Coronary artery (tissue), 2 donors: ENCODE measurements around the gene SEPTIN3.
"Not testable (repeated sequence)": the region's sequence is repeated elsewhere in the genome, so short reads cannot be mapped to it uniquely, and the experiment has no call there.

ENCODE experiments used
- DNase-seq: peaks from one replicate; pipeline ENCODE4 v3.0.0-alpha.2; 2017; ENCODE audit warnings: low spot score
- H3K27ac ChIP-seq, 2 donors: fragments of 200-600 bp; sonication (generic); one replicate each; pipeline ENCODE4 v1.5.1; 2016 to 2019
- H3K4me3 ChIP-seq: fragments of 200-600 bp; sonication (generic); 2 replicates; pipeline ENCODE4 v1.5.1; 2016; ENCODE audit warnings: mild to moderate bottlenecking, moderate library complexity
- TF ChIP-seq, protein P1 (sequence below): fragments of 200-600 bp; sonication (generic); IDR thresholded peaks from one replicate; pipeline ENCODE4 v1.5.1; 2019; ENCODE audit warnings: antibody characterized with exemption

The SEPTIN3 gene

DNA sequence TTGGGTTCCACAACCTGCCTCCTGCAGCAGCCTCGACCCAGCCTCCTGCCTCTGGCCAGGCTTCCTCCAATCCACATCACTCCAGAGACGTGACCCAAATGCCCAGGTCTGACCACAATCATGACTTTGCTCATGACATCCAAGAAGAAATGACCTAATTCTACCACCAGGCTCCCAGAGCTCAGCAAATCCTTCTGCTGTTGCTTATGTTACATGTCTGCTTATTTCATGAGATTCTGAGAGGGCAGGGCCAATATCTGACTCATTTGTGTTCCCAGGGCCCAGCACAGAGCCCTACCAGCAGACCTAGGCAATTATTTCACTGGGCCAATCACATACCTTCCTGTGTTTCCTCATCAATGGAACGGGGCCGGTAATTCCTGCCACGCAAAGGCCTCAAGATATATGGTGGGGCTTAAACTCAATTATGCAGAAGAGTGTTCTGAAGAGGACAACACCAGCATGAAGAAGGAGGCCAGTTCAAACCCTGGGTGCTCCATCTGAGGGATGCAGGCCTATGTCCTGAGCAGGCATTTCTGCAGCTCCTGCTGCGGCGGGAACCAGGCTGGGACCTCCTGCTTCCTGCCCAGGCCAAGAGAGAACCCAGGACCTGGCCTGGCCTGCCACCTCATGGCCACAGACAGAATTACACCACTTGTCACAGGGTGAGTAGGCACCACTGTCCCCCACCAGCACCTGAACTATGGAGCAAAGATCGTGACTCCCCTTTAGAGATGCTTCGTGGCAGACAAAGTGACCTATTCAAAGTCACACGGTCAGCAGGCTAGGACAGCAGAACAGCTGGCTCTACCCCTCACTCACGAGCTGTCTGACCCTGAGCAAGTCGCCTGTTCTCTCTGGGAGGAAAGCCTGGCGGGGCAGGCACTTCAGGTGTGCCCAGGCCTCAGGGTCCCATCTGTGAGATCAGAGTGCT, 28.1 kb upstream of the SEPTIN3 start:
- Histone ChIP-seq H3K27ac (peak overlapping the region in 1 of 2 donors; percentile 18), H3K4me3 (no peak overlapping the region)
- TF ChIP-seq, protein P1, sequence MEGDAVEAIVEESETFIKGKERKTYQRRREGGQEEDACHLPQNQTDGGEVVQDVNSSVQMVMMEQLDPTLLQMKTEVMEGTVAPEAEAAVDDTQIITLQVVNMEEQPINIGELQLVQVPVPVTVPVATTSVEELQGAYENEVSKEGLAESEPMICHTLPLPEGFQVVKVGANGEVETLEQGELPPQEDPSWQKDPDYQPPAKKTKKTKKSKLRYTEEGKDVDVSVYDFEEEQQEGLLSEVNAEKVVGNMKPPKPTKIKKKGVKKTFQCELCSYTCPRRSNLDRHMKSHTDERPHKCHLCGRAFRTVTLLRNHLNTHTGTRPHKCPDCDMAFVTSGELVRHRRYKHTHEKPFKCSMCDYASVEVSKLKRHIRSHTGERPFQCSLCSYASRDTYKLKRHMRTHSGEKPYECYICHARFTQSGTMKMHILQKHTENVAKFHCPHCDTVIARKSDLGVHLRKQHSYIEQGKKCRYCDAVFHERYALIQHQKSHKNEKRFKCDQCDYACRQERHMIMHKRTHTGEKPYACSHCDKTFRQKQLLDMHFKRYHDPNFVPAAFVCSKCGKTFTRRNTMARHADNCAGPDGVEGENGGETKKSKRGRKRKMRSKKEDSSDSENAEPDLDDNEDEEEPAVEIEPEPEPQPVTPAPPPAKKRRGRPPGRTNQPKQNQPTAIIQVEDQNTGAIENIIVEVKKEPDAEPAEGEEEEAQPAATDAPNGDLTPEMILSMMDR: peak; percentile 79
- DNase-seq: peak; percentile 89

DNA sequence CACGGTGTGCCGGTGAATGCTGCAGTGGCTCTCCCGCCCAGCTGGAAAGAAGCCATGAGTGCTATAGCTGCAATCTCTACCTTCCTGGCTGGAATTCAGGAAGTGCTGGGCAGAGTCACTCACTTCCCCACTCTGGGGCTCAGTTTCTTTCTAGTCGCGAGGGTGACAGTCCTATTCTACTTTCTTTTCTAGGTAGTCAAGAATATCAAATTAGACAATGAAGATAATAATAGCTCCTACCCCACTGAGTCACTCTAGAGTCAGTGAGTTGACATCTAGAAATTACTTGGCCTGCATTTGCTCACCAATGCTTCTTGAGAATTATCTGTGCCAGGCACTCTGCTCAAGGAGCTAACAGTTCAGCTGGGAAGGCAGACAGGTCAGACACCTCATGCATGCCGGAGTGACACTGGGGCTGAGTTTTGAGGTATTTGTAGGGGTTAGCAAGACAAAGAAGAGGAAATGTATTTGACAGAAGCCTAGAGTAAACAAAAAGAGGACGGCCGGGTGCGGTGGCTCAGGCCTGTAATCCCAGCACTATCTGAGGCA, 25.5 kb upstream of the SEPTIN3 start:
- Histone ChIP-seq H3K4me3 (no peak overlapping the region), H3K27ac (no peak overlapping the region)
- TF ChIP-seq, protein P1: no peak
- DNase-seq: no peak

- H3K27ac ChIP-seq: peak within 1 kb of the TSS in 1 of 2 donors; percentile 33
- TF ChIP-seq, protein P1: no peak
- peak; percentile 90 for DNase-seq
Observed at GRCh38 chr22:41946629-41947423, 22.4 kb upstream of the SEPTIN3 start, which contains the start of gene CENPM. Gene CENPM, minus strand, starts transcription at chr22:41947152. Its CDS starts 76 bp downstream, at chr22:41947076.

GRCh38 chr22:41947424-41948080, 21.7 kb upstream of the SEPTIN3 start:
- H3K4me3 ChIP-seq: peak overlapping the region; percentile 74
- TF ChIP-seq, protein P1: no peak

More at GRCh38 chr22:41946629-41947423, 22.4 kb upstream of the SEPTIN3 start, which contains the start of gene CENPM:
- peak within 1 kb of the TSS; percentile 74 for H3K4me3 ChIP-seq

DNA sequence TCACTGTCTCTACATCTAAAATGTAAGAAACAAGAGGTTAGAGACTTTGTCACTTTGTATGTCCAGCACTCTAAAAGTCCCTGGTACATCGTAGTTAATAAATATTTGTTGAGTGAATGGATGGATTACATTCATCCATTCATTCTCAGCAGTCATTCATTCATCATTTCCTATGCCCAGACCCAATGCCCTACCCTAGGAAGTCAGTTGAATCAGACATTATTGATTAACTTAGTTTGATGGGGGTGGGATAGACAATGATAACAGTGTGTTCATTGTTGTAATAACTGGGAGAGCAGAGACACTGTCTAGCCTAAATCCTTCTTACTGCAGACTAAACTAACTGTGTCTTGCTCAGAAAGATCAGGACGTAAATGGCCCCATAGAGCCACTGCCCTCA, 21.1 kb upstream of the SEPTIN3 start:
- H3K27ac ChIP-seq: no peak overlapping the region
- H3K4me3 ChIP-seq: no peak overlapping the region
- DNase-seq: no peak
- TF ChIP-seq, protein P1: no peak

More at GRCh38 chr22:41947424-41948080, 21.7 kb upstream of the SEPTIN3 start:
- DNase-seq: no peak
- no peak overlapping the region for H3K27ac ChIP-seq

GRCh38 chr22:41948928-41949296, 20.3 kb upstream of the SEPTIN3 start:
- not testable (repeated sequence) for DNase-seq, H3K4me3 ChIP-seq, H3K27ac ChIP-seq
